Cardiac fibroblast (primary cell): ENCODE measurements around the gene KCNJ14.

Experiments used
- DNase-seq, 2 donors: peaks; one replicate each; pipeline versions ENCODE4 v3.0.0 to v3.0.0-alpha.2; 2010; ENCODE audit warnings: low read depth in 2 of 2
- H3K4me3 ChIP-seq, 2 donors: replicated peaks in 1 of 2; 1 replicate in 1 of 2; 2 replicates in 1 of 2; pipeline ENCODE4 v1.5.1; 2011; ENCODE audit warnings: low read depth in 2 of 2, low read length in 2 of 2, mild to moderate bottlenecking in 2 of 2, moderate library complexity in 1 of 2
- TF ChIP-seq, protein P1 (sequence below): IDR thresholded peaks from one replicate; pipeline ENCODE4 v1.5.1; 2011; ENCODE audit warnings: low read depth, mild to moderate bottlenecking, low read length, inconsistent platforms

The KCNJ14 gene

DNA sequence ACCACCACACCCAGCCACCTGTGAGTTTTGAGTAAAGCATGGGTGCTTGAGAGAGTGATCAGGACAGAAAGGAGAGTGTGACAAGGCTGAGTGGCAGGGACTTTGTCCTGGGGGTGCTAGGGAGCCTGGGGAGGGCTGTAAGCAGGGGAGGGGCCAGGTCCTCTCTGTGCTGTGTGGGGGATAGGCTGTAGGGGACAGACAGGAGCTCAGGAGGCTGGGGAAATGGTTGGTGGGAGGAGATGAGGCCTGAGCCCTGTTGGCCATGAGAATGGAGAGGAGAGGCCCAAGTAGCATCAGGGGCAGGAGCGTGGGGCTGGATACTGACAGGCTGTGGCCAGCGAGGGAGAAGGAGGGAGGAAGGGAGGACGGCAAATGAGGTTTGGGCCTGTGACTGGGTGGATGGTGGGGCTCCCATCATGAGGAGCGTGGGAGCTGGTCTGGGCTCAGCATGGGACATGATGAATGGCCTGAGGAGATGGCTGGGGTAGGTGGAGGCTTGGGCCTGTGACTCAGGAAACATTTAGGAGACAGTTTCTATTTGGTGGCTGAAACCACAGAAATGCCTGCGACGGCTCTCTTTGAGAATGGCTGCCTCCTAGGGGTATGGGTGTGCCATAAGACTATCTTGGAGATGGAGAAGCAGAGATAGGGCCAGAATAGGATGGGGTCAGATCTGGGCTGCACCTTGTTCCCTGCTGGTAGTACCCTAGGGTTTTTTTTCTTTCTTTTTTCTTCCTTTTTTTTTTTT lies 36.9 kb upstream of the KCNJ14 start:
- TF ChIP-seq, protein P1, sequence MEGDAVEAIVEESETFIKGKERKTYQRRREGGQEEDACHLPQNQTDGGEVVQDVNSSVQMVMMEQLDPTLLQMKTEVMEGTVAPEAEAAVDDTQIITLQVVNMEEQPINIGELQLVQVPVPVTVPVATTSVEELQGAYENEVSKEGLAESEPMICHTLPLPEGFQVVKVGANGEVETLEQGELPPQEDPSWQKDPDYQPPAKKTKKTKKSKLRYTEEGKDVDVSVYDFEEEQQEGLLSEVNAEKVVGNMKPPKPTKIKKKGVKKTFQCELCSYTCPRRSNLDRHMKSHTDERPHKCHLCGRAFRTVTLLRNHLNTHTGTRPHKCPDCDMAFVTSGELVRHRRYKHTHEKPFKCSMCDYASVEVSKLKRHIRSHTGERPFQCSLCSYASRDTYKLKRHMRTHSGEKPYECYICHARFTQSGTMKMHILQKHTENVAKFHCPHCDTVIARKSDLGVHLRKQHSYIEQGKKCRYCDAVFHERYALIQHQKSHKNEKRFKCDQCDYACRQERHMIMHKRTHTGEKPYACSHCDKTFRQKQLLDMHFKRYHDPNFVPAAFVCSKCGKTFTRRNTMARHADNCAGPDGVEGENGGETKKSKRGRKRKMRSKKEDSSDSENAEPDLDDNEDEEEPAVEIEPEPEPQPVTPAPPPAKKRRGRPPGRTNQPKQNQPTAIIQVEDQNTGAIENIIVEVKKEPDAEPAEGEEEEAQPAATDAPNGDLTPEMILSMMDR: no peak
- H3K4me3 ChIP-seq: no peak overlapping the region
- no peak for DNase-seq

DNA sequence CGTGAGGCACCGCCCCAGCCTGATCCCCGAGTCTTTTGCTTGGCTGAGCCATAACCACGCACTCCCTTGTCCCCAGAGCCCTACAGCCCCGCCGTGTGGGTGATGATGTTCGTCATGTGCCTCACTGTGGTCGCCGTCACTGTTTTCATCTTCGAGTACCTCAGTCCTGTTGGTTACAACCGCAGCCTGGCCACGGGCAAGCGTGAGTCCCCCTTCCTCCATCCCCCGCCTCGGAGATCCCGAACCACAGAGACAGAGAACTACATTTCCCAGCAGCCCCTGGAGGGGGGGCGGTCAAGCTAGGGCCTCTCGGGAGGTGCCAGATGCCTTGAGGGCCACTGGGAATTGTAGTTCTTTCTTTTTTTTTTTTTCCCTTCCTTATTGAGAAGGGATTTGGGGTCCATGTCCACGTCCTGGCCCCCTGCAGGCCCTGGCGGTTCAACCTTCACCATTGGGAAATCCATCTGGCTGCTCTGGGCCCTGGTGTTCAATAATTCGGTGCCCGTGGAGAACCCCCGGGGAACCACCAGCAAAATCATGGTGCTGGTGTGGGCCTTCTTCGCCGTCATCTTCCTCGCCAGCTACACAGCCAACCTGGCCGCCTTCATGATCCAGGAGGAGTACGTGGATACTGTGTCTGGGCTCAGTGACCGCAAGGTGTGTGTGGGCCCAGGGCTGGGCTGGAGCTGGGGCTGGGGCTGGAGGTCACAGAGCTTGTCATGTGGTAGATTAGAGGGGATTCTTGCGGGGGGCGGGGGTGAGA lies 36.0 kb upstream of the KCNJ14 start:
- DNase-seq: peak; percentile 36 to 39
- TF ChIP-seq, protein P1: no peak
- H3K4me3 ChIP-seq: no peak overlapping the region

DNA sequence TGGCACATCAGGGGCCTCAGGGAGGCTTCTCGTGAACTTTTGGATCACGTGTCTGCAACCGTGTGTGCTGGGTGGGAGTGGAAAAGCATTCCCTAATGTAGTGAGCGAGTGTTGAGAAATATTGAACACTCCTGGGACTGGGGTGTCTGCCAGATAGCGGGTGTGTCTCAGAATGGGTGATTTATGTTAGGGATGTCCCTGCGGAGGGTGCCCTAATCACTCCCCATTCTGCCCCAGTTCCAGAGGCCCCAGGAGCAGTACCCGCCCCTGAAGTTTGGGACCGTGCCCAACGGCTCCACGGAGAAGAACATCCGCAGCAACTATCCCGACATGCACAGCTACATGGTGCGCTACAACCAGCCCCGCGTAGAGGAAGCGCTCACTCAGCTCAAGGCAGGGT lies 33.8 kb upstream of the KCNJ14 start:
- TF ChIP-seq, protein P1: no peak
- DNase-seq: no peak
- H3K4me3 ChIP-seq: no peak overlapping the region

DNA sequence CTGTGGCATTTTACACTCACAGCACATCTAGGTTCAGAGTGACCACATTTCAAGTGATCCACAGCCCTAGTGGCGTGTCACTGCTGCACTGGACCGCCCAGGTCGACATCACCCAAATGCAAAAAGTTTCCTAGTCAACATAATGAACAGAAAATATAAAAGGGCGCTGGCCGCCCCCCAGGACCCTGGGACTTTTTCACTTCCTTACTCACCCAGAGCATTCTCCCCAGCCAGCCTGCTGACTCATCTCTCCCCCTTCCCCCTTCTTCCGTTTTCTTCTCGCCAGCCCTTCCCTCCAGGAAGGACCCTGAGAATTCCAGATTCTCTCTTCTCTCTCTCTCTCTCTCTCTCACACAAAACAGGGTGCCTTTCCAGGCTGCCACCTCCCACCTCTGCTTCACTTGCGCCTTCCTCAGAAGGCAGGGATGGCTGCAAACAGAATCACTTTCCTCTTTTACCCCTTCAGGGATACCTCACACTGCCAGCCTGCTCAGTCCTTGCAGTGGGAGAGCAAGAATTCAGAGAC lies 30.6 kb upstream of the KCNJ14 start:
- TF ChIP-seq, protein P1: no peak
- no peak overlapping the region for H3K4me3 ChIP-seq
- peak; percentile 68 to 75 for DNase-seq

DNA sequence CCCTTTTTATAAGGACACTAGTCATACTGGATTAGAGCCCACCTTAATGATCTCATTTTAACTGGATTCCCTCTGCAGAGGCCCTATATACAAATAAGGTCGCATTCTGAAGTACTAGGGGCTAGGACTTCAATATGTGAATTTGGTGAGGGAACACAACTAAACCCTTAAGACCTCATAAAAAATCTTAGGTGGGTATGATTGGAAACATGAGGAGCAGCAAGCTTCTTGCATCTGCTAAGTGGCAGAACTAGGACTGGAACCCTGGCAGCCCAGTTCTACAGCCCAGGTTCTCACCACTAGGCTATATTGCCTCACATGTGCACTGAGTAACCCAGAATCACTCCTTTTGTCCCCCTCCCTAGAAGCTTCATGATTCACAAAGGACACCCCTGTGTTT lies 26.7 kb upstream of the KCNJ14 start:
- no peak for DNase-seq
- no peak overlapping the region for H3K4me3 ChIP-seq
- TF ChIP-seq, protein P1: no peak

DNA sequence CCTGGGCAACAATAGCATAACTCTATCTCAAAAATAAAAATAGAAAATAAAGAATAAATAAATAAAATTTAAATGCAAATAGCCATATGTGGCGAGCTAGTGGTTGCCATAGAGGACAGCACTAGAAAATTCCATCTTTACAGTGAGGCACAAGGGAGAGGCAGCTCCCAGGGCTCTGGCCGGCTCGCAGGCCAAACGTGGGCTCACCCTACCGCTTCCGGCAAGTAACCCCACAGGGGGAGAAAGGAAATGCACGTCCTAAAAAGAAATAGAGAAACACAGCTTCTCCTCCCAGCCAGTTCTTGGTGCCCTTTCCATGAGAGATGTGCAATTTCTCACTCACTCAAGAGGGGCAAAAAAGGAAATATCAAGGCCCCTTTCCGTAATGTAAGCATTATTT lies 22.0 kb upstream of the KCNJ14 start:
- no peak for DNase-seq
- TF ChIP-seq, protein P1: peak; percentile 17
- H3K4me3 ChIP-seq: no peak overlapping the region
